ENCODE results near the gene DDAH2.

DNA sequence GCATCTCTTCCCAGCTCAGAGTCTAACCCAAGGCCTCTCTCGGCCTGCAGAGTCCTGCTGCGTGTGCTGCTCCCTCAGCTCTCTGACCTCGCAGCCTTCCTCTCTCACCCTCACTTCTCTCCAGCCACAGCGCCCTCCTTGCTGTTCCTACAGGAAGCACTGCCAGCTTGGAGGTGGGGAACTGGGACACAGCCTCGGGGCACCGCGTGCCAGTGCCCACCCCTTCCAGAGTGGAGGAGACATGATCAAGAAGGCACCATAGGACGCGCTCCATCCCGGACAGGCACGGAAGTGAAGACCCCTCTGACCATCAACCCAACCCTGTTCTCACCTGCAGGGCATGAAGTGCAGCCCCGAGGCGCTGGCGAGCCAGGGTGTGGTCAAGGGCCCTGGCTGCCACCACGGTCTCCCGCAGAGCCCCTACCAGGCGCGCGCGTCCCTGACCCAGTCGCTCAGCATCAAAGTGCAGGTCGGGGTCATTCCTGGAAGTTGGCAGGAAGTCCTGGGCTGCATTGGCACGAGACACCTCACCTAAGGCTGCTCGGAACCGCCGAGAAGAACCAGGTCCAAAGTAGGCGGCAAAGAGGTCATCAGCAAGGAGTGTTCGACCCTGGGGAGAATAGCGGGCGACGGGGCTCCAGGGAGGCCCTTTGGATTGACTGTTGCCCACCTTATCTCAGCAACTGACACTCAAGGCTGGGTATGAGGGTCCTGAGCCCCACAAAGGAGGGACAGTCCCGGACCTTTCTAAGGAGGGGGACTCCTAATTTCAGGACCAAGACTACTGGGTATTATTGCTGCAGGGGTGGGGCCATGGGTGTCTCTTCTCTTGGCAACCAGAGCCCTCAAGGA lies 46.8 kb upstream of the DDAH2 start:
- TF ChIP-seq ZNF37A (tag by site-specific recombination; IDR thresholded peaks at IDR 0.05) (no peak), KLF9 (tag by site-specific recombination; IDR thresholded peaks at IDR 0.05; ENCODE audit: low read depth) (no peak), ZNF843 (tag by site-specific recombination; IDR thresholded peaks at IDR 0.05) (no peak), ZNF114 (tag by site-specific recombination; IDR thresholded peaks at IDR 0.05) (no peak), ZNF324 (tag by site-specific recombination; IDR thresholded peaks at IDR 0.05) (no peak), ZNF677 (tag by site-specific recombination; IDR thresholded peaks at IDR 0.05) (no peak), PRDM1 (tag by site-specific recombination; IDR thresholded peaks at IDR 0.05) (no peak), YY1 (tag by site-specific recombination; IDR thresholded peaks at IDR 0.05) (no peak)
- TF ChIP-seq, protein P1, sequence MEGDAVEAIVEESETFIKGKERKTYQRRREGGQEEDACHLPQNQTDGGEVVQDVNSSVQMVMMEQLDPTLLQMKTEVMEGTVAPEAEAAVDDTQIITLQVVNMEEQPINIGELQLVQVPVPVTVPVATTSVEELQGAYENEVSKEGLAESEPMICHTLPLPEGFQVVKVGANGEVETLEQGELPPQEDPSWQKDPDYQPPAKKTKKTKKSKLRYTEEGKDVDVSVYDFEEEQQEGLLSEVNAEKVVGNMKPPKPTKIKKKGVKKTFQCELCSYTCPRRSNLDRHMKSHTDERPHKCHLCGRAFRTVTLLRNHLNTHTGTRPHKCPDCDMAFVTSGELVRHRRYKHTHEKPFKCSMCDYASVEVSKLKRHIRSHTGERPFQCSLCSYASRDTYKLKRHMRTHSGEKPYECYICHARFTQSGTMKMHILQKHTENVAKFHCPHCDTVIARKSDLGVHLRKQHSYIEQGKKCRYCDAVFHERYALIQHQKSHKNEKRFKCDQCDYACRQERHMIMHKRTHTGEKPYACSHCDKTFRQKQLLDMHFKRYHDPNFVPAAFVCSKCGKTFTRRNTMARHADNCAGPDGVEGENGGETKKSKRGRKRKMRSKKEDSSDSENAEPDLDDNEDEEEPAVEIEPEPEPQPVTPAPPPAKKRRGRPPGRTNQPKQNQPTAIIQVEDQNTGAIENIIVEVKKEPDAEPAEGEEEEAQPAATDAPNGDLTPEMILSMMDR (tag by site-specific recombination; IDR thresholded peaks at IDR 0.05): no peak
- TF ChIP-seq, protein P2, sequence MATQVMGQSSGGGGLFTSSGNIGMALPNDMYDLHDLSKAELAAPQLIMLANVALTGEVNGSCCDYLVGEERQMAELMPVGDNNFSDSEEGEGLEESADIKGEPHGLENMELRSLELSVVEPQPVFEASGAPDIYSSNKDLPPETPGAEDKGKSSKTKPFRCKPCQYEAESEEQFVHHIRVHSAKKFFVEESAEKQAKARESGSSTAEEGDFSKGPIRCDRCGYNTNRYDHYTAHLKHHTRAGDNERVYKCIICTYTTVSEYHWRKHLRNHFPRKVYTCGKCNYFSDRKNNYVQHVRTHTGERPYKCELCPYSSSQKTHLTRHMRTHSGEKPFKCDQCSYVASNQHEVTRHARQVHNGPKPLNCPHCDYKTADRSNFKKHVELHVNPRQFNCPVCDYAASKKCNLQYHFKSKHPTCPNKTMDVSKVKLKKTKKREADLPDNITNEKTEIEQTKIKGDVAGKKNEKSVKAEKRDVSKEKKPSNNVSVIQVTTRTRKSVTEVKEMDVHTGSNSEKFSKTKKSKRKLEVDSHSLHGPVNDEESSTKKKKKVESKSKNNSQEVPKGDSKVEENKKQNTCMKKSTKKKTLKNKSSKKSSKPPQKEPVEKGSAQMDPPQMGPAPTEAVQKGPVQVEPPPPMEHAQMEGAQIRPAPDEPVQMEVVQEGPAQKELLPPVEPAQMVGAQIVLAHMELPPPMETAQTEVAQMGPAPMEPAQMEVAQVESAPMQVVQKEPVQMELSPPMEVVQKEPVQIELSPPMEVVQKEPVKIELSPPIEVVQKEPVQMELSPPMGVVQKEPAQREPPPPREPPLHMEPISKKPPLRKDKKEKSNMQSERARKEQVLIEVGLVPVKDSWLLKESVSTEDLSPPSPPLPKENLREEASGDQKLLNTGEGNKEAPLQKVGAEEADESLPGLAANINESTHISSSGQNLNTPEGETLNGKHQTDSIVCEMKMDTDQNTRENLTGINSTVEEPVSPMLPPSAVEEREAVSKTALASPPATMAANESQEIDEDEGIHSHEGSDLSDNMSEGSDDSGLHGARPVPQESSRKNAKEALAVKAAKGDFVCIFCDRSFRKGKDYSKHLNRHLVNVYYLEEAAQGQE (tag by site-specific recombination; IDR thresholded peaks at IDR 0.05): no peak
- TF ChIP-seq, protein P3, sequence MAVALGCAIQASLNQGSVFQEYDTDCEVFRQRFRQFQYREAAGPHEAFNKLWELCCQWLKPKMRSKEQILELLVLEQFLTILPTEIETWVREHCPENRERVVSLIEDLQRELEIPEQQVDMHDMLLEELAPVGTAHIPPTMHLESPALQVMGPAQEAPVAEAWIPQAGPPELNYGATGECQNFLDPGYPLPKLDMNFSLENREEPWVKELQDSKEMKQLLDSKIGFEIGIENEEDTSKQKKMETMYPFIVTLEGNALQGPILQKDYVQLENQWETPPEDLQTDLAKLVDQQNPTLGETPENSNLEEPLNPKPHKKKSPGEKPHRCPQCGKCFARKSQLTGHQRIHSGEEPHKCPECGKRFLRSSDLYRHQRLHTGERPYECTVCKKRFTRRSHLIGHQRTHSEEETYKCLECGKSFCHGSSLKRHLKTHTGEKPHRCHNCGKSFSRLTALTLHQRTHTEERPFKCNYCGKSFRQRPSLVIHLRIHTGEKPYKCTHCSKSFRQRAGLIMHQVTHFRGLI (tag by site-specific recombination; IDR thresholded peaks at IDR 0.05): no peak

Data from HEK293 (cell line).